Glutamatergic neuron (in vitro differentiated cells): ENCODE data around the gene SLC12A8. TPM values are rescaled to one million over a fixed set of nuclear protein-coding genes. Genes with fewer than 3 reads are reported as not detected.

ENCODE experiments used
- DNase-seq: peaks from one replicate; pipeline ENCODE4 v3.0.0; 2022
- H3K27ac Mint-ChIP-seq: one replicate; pipeline ENCODE4 v1.8.0; 2020; ENCODE audit warnings: mild to moderate bottlenecking, mixed read lengths, inconsistent platforms; ENCODE audit not compliant: unreplicated experiment
- H3K27me3 Mint-ChIP-seq: one replicate; pipeline ENCODE4 v1.8.0; 2020; ENCODE audit warnings: mild to moderate bottlenecking, moderate library complexity, mixed read lengths, inconsistent platforms; ENCODE audit not compliant: unreplicated experiment
- H3K36me3 Mint-ChIP-seq: one replicate; pipeline ENCODE4 v1.8.0; 2020; ENCODE audit warnings: mild to moderate bottlenecking, mixed read lengths, inconsistent platforms; ENCODE audit not compliant: unreplicated experiment
- H3K4me1 Mint-ChIP-seq: one replicate; pipeline ENCODE4 v1.8.0; 2020; ENCODE audit warnings: mild to moderate bottlenecking, low read depth, mixed read lengths, inconsistent platforms; ENCODE audit not compliant: unreplicated experiment
- H3K4me3 Mint-ChIP-seq: one replicate; pipeline ENCODE4 v1.8.0; 2020; ENCODE audit warnings: mild to moderate bottlenecking, mixed read lengths, inconsistent platforms; ENCODE audit not compliant: unreplicated experiment
- H3K9me3 Mint-ChIP-seq: one replicate; pipeline ENCODE4 v1.8.0; 2020; ENCODE audit warnings: mild to moderate bottlenecking, moderate library complexity, mixed read lengths, inconsistent platforms; ENCODE audit not compliant: unreplicated experiment
- CTCF ChIP-seq: fragments of 200-600 bp; sonication (generic); IDR thresholded peaks from one replicate; pipeline ENCODE4 v1.5.0; 2021; ENCODE audit not compliant: partially characterized antibody, unreplicated experiment
- total RNA-seq: library from RNA; stranded (reverse); fragmentation: NEBNext Ultra II Directional; extraction: Animal tissue kit (Norgen Biotek cat#: 25700); gene quantifications from one replicate; pipeline ENCODE4 v1.2.1, GENCODE V29; 2021; ENCODE audit not compliant: unreplicated experiment

SLC12A8 gene
- total RNA-seq, 1 donor from 2014 or later = 2.4 TPM

GRCh38 chr3:125107363-125107762, 105.2 kb downstream of the SLC12A8 start:
- Mint-ChIP-seq H3K4me3 (no peak overlapping the region), H3K27ac (no peak overlapping the region), H3K9me3 (no peaks in the 10 kb centered on the region), H3K4me1 (no peaks in the 10 kb centered on the region), H3K27me3 (no peaks in the 10 kb centered on the region), H3K36me3 (peaks cover under 1% of the 10 kb centered on the region)
- no peak for DNase-seq
- no peak for TF ChIP-seq CTCF

DNA sequence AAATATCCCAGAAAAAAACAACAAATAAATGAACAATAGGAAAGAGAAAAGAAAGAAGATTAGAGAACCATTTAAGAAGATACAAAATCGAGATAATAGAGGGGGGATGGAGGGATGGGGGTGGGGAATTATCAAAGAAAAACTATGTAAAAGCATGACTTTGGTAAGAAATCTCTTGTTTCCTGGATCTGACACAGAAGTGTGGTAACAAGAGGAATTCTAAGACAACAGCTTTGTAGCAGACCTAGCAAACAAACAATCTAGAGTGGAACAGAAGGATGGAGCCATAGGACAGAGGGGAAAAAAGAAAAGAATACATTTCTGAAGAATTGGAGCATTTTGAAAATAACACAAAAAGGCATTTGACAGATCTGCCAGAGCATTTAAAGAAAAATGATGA, 107.4 kb downstream of the SLC12A8 start:
- no peaks in the 10 kb centered on the region for H3K9me3 Mint-ChIP-seq
- H3K27me3 Mint-ChIP-seq = no peaks in the 10 kb centered on the region

GRCh38 chr3:125104639-125105038, 107.9 kb downstream of the SLC12A8 start:
- DNase-seq = no peak
- H3K9me3 Mint-ChIP-seq = peaks cover 3% of the 10 kb centered on the region
- no peak for TF ChIP-seq CTCF
- H3K4me1 Mint-ChIP-seq = no peaks in the 10 kb centered on the region
- H3K27ac Mint-ChIP-seq = no peak overlapping the region
- peaks cover 11% of the 10 kb centered on the region for H3K36me3 Mint-ChIP-seq
- H3K27me3 Mint-ChIP-seq = no peaks in the 10 kb centered on the region
- H3K4me3 Mint-ChIP-seq = no peak overlapping the region

More for the DNA sequence above, 107.4 kb downstream of the SLC12A8 start:
- no peaks in the 10 kb centered on the region for H3K4me1 Mint-ChIP-seq
- no peak overlapping the region for H3K27ac Mint-ChIP-seq
- no peak for DNase-seq
- H3K36me3 Mint-ChIP-seq = peaks cover 6% of the 10 kb centered on the region
- TF ChIP-seq CTCF = no peak
- H3K4me3 Mint-ChIP-seq = no peak overlapping the region

GRCh38 chr3:125103406-125103805, 109.1 kb downstream of the SLC12A8 start:
- H3K36me3 Mint-ChIP-seq = peaks cover 11% of the 10 kb centered on the region
- peaks cover 3% of the 10 kb centered on the region for H3K9me3 Mint-ChIP-seq
- no peak for TF ChIP-seq CTCF
- no peak for DNase-seq
- H3K27ac Mint-ChIP-seq = no peak overlapping the region
- no peaks in the 10 kb centered on the region for H3K27me3 Mint-ChIP-seq
- H3K4me1 Mint-ChIP-seq = no peaks in the 10 kb centered on the region
- no peak overlapping the region for H3K4me3 Mint-ChIP-seq

GRCh38 chr3:125102470-125102869, 110.1 kb downstream of the SLC12A8 start:
- H3K4me1 Mint-ChIP-seq = no peaks in the 10 kb centered on the region
- peaks cover 11% of the 10 kb centered on the region for H3K36me3 Mint-ChIP-seq
- TF ChIP-seq CTCF = no peak
- H3K27me3 Mint-ChIP-seq = no peaks in the 10 kb centered on the region
- no peak for DNase-seq
- H3K9me3 Mint-ChIP-seq = peaks cover 3% of the 10 kb centered on the region
- H3K27ac Mint-ChIP-seq = no peak overlapping the region
- H3K4me3 Mint-ChIP-seq = no peak overlapping the region
